ENCODE measurements around the gene TNF. TPM values are rescaled to one million over a fixed set of nuclear protein-coding genes. Genes with fewer than 3 reads are reported as not detected.
"Not testable (repeated sequence)": the region's sequence is repeated elsewhere in the genome, so short reads cannot be mapped to it uniquely, and the experiment has no call there.

Gene TNF
- total RNA-seq, 4 donors from 2014 or later, result 0.65 to 1.5 (median 0.96) TPM; not detected in 1

DNA sequence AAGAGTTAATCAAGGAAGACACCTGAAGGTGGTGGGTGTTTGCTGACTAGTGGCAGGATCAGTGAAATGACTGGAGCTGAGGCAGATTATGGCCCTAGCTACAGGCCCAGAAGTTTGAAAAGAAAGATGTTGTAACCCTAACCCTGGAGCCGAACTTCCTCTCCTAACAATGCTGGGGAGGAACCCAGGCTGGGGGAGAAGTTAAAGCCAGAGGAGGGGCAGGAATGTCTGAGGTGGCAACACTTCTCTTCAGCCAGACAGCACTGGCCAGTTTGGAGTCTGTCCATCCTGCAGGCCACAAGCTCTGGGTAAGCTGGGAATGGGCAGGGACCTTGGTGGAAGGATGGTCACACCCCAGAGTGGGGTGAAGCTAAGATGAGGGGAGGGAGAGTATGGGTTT lies 10.6 kb downstream of the TNF start, which contains the start of gene LST1:
Gene LST1 (plus strand): TSS at position 270 of the 400 bp plus-strand sequence. CDS start 1,023 bp downstream, outside the sequence.
- TF ChIP-seq, protein P1, sequence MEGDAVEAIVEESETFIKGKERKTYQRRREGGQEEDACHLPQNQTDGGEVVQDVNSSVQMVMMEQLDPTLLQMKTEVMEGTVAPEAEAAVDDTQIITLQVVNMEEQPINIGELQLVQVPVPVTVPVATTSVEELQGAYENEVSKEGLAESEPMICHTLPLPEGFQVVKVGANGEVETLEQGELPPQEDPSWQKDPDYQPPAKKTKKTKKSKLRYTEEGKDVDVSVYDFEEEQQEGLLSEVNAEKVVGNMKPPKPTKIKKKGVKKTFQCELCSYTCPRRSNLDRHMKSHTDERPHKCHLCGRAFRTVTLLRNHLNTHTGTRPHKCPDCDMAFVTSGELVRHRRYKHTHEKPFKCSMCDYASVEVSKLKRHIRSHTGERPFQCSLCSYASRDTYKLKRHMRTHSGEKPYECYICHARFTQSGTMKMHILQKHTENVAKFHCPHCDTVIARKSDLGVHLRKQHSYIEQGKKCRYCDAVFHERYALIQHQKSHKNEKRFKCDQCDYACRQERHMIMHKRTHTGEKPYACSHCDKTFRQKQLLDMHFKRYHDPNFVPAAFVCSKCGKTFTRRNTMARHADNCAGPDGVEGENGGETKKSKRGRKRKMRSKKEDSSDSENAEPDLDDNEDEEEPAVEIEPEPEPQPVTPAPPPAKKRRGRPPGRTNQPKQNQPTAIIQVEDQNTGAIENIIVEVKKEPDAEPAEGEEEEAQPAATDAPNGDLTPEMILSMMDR (IDR thresholded peaks at IDR 0.05), result no peak
- DNase-seq (ENCODE audit: low spot score), result no peak
- no peak for ATAC-seq (ENCODE audit: low FRiP score)

DNA sequence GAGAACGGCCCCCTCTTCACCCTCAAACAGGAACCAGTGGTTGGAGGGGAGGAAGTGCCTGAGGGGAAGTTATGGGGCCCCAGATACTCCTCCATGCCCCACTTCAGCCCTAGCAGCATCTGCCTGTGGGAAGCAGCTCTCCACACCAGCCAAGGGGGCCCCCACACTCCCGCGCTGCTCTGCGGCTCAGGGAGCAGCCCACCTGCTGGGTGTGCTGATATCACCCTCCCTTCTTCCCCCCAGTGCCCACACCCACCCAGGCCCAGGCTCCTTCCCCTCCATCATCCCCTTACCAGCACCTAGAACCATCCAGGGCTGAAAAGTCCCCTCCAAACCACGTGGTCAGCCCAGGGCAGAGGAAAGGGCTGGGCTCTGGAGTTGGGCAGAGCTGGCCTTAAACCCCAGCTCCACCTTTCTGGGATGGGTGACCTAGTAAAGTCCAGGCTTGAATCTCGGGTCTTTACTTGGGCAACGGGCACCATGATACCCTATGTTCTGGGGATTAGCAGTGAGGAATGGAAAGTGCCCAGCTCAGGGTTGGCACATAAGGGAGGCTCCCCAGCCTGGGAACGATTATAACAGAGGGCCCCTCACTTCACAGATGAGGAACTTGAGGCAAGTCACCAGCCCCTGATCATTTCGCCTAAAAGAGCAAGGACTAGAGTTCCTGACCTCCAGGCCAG lies 11.4 kb downstream of the TNF start:
- no peak for ATAC-seq (ENCODE audit: low FRiP score)
- TF ChIP-seq, protein P1 (IDR thresholded peaks at IDR 0.05), result no peak
- DNase-seq (ENCODE audit: low spot score), result no peak

DNA sequence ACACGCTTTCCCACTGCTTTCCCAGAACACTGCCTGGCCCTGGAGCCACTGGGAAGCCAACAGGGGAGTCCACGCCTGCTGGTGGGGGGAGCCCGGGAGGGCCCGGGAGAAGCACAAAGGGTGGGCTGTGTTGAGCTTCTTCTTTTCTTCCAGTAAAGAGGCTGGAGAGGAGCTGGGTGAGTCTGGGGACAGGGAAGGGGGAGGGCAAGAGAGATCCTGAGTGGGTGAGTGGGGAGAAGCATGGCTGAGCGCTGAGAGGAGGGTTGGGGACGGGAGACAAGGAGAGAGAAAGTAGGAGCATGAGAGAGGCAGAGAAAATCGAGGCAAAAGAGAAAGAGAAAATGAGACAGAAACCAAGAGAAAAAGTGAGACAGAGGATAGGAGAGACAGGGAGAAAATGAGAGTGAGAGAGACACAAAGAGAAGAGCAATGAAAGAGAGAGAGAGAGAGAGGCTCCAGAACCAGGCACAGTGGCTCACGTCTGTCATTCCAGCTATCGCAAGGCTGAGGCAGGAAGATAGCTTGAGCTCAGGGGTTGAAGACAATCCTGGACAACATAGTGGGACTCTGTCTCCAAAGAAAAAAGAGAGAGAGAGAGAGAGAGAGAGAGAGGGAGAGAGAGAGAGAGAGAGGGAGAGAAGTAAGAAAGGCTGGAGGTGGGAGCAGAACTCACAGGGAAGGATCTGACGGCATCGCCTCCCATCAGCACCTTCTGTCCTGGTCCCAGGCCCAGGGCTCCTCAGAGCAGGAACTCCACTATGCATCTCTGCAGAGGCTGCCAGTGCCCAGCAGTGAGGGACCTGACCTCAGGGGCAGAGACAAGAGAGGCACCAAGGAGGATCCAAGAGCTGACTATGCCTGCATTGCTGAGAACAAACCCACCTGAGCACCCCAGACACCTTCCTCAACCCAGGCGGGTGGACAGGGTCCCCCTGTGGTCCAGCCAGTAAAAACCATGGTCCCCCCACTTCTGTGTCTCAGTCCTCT lies 12.7 kb downstream of the TNF start:
- TF ChIP-seq, protein P1 (IDR thresholded peaks at IDR 0.05), result no peak
- DNase-seq (ENCODE audit: low spot score) (no peak), ATAC-seq (ENCODE audit: low FRiP score) (no peak)

DNA sequence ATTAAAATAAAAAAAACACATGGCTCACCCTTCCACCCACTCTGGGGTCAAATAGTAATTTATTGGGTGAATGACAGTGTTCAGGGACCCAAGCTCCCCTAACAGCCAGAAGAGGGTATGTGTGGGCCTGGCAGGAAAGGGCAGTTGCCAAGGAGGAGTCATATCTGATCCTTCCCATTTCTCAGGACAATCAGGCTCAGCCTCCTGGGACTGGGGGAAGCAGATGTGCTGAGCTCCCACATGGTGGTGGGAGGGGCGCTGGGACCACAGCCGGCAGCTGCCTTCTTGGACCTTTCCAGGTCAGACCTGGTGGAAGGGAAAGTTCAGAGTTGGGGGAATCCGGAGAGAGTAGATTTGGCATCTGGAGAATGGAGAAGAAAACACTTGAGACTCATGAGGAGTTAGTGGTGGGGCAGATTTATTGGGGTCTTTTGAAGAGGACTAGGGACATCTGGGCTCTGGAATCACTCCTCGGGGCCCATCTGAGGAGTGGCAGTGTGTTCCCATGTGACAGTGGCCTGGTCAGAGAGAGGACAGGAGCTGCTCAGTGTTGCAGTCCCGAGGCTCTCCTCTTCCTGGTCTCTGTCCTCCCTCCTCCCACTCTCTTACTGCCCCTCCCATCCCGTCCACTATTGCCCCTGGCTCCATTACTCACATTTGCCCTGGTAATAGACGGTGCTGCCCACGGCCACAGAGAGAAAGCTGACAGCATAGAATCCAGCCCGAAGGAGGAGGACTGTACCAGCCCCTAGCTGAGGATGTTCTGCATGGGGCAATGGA lies 13.7 kb downstream of the TNF start:
- ATAC-seq (ENCODE audit: low FRiP score), result no peak
- DNase-seq (ENCODE audit: low spot score), result no peak
- TF ChIP-seq, protein P1 (IDR thresholded peaks at IDR 0.05), result no peak

DNA sequence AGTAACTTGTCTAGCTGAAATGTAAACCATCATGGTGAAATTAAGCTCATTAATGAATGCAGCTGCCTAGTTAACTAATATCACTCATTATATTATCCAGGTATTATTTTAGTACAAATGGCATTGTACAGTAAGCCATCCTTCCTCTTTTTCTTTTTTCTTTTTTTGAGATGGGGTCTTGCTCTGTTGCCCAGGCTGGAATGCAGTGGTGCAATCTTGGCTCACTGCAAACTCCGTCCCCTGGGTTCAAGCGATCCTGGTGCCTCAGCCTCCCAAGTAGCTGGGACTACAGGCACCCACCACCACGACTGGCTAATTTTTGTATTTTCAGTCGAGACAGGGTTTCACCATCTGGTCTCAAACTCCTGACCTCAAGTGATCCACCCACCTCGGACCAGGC lies 15.3 kb downstream of the TNF start:
- ATAC-seq (ENCODE audit: low FRiP score); DNase-seq (ENCODE audit: low spot score): not testable (repeated sequence)

DNA sequence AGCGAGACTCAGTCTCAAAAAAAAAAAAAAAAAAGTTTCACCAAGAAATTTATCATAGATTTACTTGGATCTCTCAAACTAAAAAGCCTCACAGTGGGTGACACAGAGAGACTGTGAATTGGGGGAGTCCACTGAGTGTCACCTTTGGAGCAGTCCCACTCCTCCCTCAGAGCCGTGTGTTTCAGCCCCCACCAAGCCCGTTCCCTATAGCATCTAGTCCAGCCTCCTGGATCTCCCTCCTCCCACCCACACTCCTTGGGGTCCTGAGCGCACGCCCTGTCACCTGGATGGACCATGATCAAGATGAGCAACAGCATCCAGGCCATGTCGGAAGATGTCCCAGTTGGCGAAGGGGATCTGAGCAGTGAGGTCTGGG lies 17.0 kb downstream of the TNF start:
- ATAC-seq (ENCODE audit: low FRiP score) (no peak), DNase-seq (ENCODE audit: low spot score) (no peak)
- TF ChIP-seq, protein P1 (IDR thresholded peaks at IDR 0.05), result no peak

DNA sequence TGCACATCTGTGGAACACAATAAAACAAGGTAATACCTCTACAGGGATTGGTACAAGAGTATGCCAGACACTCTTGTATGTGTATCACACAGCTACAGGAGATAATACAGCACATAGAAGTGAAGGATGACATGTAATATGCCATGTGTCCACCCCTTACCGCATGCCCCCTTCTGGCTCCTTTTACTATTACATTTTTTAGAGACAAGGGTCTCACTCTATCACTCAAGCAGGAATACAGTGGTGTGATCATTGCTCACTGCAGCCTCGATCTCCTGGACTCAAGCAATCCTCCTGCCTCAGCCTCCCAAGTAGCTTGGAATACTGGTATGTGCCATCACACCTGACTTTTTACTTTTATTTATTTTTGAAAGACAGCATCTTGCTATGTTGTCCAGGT lies 21.6 kb downstream of the TNF start:
- TF ChIP-seq, protein P1 (IDR thresholded peaks at IDR 0.05), result no peak
- ATAC-seq (ENCODE audit: low FRiP score) (no peak), DNase-seq (ENCODE audit: low spot score) (no peak)
